Sigmoid colon (tissue), 7 donors: ENCODE results near the gene CNTN5. TPM values are rescaled to one million over a fixed set of nuclear protein-coding genes. Genes with fewer than 3 reads are reported as not detected.

Experiments used
- DNase-seq: peaks from one replicate; pipeline ENCODE4 v3.0.0-alpha.2; 2019
- H3K27ac ChIP-seq, 4 donors: fragments of 200-600 bp; sonication (generic); one replicate each; pipeline ENCODE4 v1.5.1; 2016 to 2019; ENCODE audit warnings: mild to moderate bottlenecking in 1 of 4
- H3K27me3 ChIP-seq, 3 donors: fragments of 200-600 bp; sonication (generic); one replicate each; pipeline ENCODE4 v1.5.1; 2019; ENCODE audit warnings: mild to moderate bottlenecking in 1 of 3
- H3K36me3 ChIP-seq, 4 donors: fragments of 200-600 bp; sonication (generic); one replicate each; pipeline ENCODE4 v1.5.1; 2016 to 2019
- H3K4me1 ChIP-seq, 4 donors: fragments of 200-600 bp; sonication (generic); one replicate each; pipeline ENCODE4 v1.5.1; 2017 to 2019
- H3K4me3 ChIP-seq, 4 donors: fragments of 200-600 bp; sonication (generic); one replicate each; pipeline ENCODE4 v1.5.1; 2017 to 2019; ENCODE audit warnings: mild to moderate bottlenecking in 2 of 4, moderate library complexity in 1 of 4
- H3K9me3 ChIP-seq, 4 donors: fragments of 200-600 bp in 3 of 4; sonication (generic) in 3 of 4; one replicate each; pipeline versions ENCODE4 v1.5.1 to v1.6.1; 2013 to 2019
- CTCF ChIP-seq, 4 experiments: fragments of 450-650 bp in 3 of 4; fragments of 200-600 bp in 1 of 4; IDR thresholded peaks; one replicate each; pipeline ENCODE4 v1.5.1; 2016 to 2019; ENCODE audit warnings: antibody characterized with exemption in 4 of 4, mild to moderate bottlenecking in 3 of 4, moderate library complexity in 2 of 4
- EP300 ChIP-seq, 4 donors: sonication (generic); formaldehyde crosslinking; IDR thresholded peaks; one replicate each; pipeline ENCODE4 v1.6.1; 2017; ENCODE audit warnings: antibody characterized with exemption in 4 of 4
- POLR2A ChIP-seq, 2 donors: fragments of 450-650 bp; IDR thresholded peaks; one replicate each; pipeline ENCODE4 v1.6.1; 2016; ENCODE audit warnings: antibody characterized with exemption in 2 of 2, mild to moderate bottlenecking in 2 of 2, moderate library complexity in 2 of 2
- POLR2AphosphoS5 ChIP-seq, 4 donors: sonication (generic); formaldehyde crosslinking; IDR thresholded peaks; one replicate each; pipeline ENCODE4 v1.6.1; 2017; ENCODE audit warnings: antibody characterized with exemption in 4 of 4
- WGBS, 2 donors: extraction: QIAGEN DNeasy Blood & Tissue Kit; methylation state at CpG; one replicate each; pipeline ENCODE4 v1.1.7; 2013; 5-methylcytosine and 5-hydroxymethylcytosine counted together
- intact Hi-C: fragments of 100-400 bp; cut with DNase I; formaldehyde crosslinking; loops from one replicate; pipeline ENCODE4 v1.15.1; 2023
- polyA plus RNA-seq, 3 donors: library from polyadenylated mRNA; stranded (reverse); fragments of 200-250 nt; gene quantifications; one replicate each; pipeline ENCODE4 v1.2.3, GENCODE V29; 2013
- total RNA-seq, 4 donors: library from RNA; depleted of rRNA; stranded (reverse); fragments of >200 nt; gene quantifications; one replicate each; pipeline ENCODE4 v1.1.0, GENCODE V29; 2016
- donor health status: healthy with polysubstance abuse.
- donor health status: Bipolar disorder and iron deficiency.
- donor health status: healthy.

The CNTN5 gene
- total and polyA plus RNA-seq, 7 donors = 0.13 to 0.36 (median 0.16) TPM; not detected in 2

GRCh38 chr11:99268886-99269285 lies 248.1 kb downstream of the CNTN5 start:
- Histone ChIP-seq H3K9me3 (no peaks in the 10 kb centered on the region), H3K36me3 (no peaks in the 10 kb centered on the region), H3K4me3 (no peak overlapping the region), H3K27me3 (no peaks in the 10 kb centered on the region), H3K27ac (no peak overlapping the region), H3K4me1 (no peaks in the 10 kb centered on the region)
- no peak for DNase-seq
- intact Hi-C loops = no loop called here
- 13 to 55% methylated on average over 3 of the region's 3 CpGs for WGBS, 2 donors
- no peak for TF ChIP-seq POLR2A (IDR thresholded peaks at IDR 0.05)
- TF ChIP-seq POLR2AphosphoS5 (IDR thresholded peaks at IDR 0.05) = no peak
- no peak for TF ChIP-seq EP300 (IDR thresholded peaks at IDR 0.05)
- no peak for TF ChIP-seq CTCF (IDR thresholded peaks at IDR 0.05)

GRCh38 chr11:99271527-99271926 lies 250.8 kb downstream of the CNTN5 start:
- intact Hi-C loops = no loop called here
- TF ChIP-seq POLR2AphosphoS5 (IDR thresholded peaks at IDR 0.05) = no peak
- TF ChIP-seq POLR2A (IDR thresholded peaks at IDR 0.05) = no peak
- no peak for TF ChIP-seq CTCF (IDR thresholded peaks at IDR 0.05)
- no peak for TF ChIP-seq EP300 (IDR thresholded peaks at IDR 0.05)

GRCh38 chr11:99275521-99275920 lies 254.8 kb downstream of the CNTN5 start:
- Histone ChIP-seq H3K4me1 (no peaks in the 10 kb centered on the region), H3K4me3 (no peak overlapping the region), H3K27me3 (no peaks in the 10 kb centered on the region), H3K36me3 (no peaks in the 10 kb centered on the region), H3K9me3 (no peaks in the 10 kb centered on the region), H3K27ac (no peak overlapping the region)
- 82 to 85% methylated on average over 2 of the region's 2 CpGs for WGBS, 2 donors
- DNase-seq = no peak
- intact Hi-C loops = no loop called here
- TF ChIP-seq POLR2A (IDR thresholded peaks at IDR 0.05) (no peak), POLR2AphosphoS5 (IDR thresholded peaks at IDR 0.05) (no peak), CTCF (IDR thresholded peaks at IDR 0.05) (no peak), EP300 (IDR thresholded peaks at IDR 0.05) (no peak)

More at GRCh38 chr11:99271527-99271926, 250.8 kb downstream of the CNTN5 start:
- no peak for DNase-seq
- Histone ChIP-seq H3K9me3 (no peaks in the 10 kb centered on the region), H3K4me3 (no peak overlapping the region), H3K27ac (no peak overlapping the region), H3K27me3 (no peaks in the 10 kb centered on the region), H3K4me1 (no peaks in the 10 kb centered on the region), H3K36me3 (no peaks in the 10 kb centered on the region)
- 70 to 73% methylated on average over 5 of the region's 5 CpGs for WGBS, 2 donors

- intact Hi-C loops = no loop called here
- DNase-seq = no peak
- Histone ChIP-seq H3K27ac (no peak overlapping the region), H3K4me1 (no peaks in the 10 kb centered on the region), H3K9me3 (no peaks in the 10 kb centered on the region), H3K27me3 (no peaks in the 10 kb centered on the region), H3K36me3 (no peaks in the 10 kb centered on the region), H3K4me3 (no peak overlapping the region)
- TF ChIP-seq POLR2A (IDR thresholded peaks at IDR 0.05) = no peak
- no peak for TF ChIP-seq POLR2AphosphoS5 (IDR thresholded peaks at IDR 0.05)
- no peak for TF ChIP-seq EP300 (IDR thresholded peaks at IDR 0.05)
- TF ChIP-seq CTCF (IDR thresholded peaks at IDR 0.05) = no peak
- WGBS, 2 donors = 24 to 75% methylated on average over 1 of the region's 1 CpG
Measured at GRCh38 chr11:99277281-99277680, 256.5 kb downstream of the CNTN5 start.

- H3K4me3 ChIP-seq = no peak overlapping the region
- no peaks in the 10 kb centered on the region for H3K4me1 ChIP-seq
- H3K27me3 ChIP-seq = no peaks in the 10 kb centered on the region
- no peaks in the 10 kb centered on the region for H3K9me3 ChIP-seq
- DNase-seq = no peak
- H3K27ac ChIP-seq = no peak overlapping the region
- intact Hi-C loops = no loop called here
- TF ChIP-seq POLR2AphosphoS5 (IDR thresholded peaks at IDR 0.05) = no peak
- TF ChIP-seq POLR2A (IDR thresholded peaks at IDR 0.05) = no peak
- TF ChIP-seq EP300 (IDR thresholded peaks at IDR 0.05) = no peak
- TF ChIP-seq CTCF (IDR thresholded peaks at IDR 0.05) = no peak
- no peaks in the 10 kb centered on the region for H3K36me3 ChIP-seq
Measured at GRCh38 chr11:99279266-99279665, 258.5 kb downstream of the CNTN5 start.
